HG02571 (cell line): ENCODE data around the gene IMPG2.

Experiments
- ATAC-seq: cut with Tn5 transposase; IDR thresholded peaks from one replicate; pipeline ENCODE4 v1.9.1; 2021; ENCODE audit warnings: mild to moderate bottlenecking, moderate library complexity; ENCODE audit not compliant: unreplicated experiment

IMPG2 gene

GRCh38 chr3:101243285-101244211 is 76.8 kb downstream of the IMPG2 start:
- no peak for ATAC-seq

- ATAC-seq: no peak
Observed at GRCh38 chr3:101240719-101241399, 79.5 kb downstream of the IMPG2 start.

GRCh38 chr3:101235048-101235447 is 85.3 kb downstream of the IMPG2 start:
- ATAC-seq: no peak

- ATAC-seq: no peak
Observed at GRCh38 chr3:101230618-101231017, 89.8 kb downstream of the IMPG2 start.

- ATAC-seq: no peak
Observed at GRCh38 chr3:101229681-101230080, 90.7 kb downstream of the IMPG2 start.

GRCh38 chr3:101228441-101228840 is 91.9 kb downstream of the IMPG2 start:
- ATAC-seq: no peak

- no peak for ATAC-seq
Observed at GRCh38 chr3:101224739-101225138, 95.6 kb downstream of the IMPG2 start.

- ATAC-seq: no peak
Observed at GRCh38 chr3:101223016-101223415, 97.4 kb downstream of the IMPG2 start.

GRCh38 chr3:101219842-101220560 is 100.4 kb downstream of the IMPG2 start:
- no peak for ATAC-seq

- ATAC-seq: no peak
Observed at GRCh38 chr3:101217472-101218245, 102.7 kb downstream of the IMPG2 start.

GRCh38 chr3:101216710-101217465 is 103.5 kb downstream of the IMPG2 start:
- ATAC-seq: no peak

GRCh38 chr3:101212730-101213129 is 107.6 kb downstream of the IMPG2 start:
- ATAC-seq: no peak

GRCh38 chr3:101204246-101204645 is 116.1 kb downstream of the IMPG2 start:
- ATAC-seq: no peak

- no peak for ATAC-seq
Observed at GRCh38 chr3:101203411-101203810, 117.0 kb downstream of the IMPG2 start.

GRCh38 chr3:101202640-101203039 is 117.7 kb downstream of the IMPG2 start:
- no peak for ATAC-seq

GRCh38 chr3:101200461-101200860 is 119.9 kb downstream of the IMPG2 start:
- no peak for ATAC-seq

GRCh38 chr3:101195951-101196713 is 124.2 kb downstream of the IMPG2 start:
- no peak for ATAC-seq

GRCh38 chr3:101194392-101194791 is 126.0 kb downstream of the IMPG2 start:
- no peak for ATAC-seq

GRCh38 chr3:101193957-101194356 is 126.4 kb downstream of the IMPG2 start:
- ATAC-seq: no peak
